Rectal smooth muscle tissue (tissue), 1 donor: ENCODE results near the gene NANOS2.

Experiments used
- H3K27ac ChIP-seq: one replicate; pipeline ENCODE4 v1.7.0; 2013; ENCODE audit warnings: low read depth, low read length, inconsistent platforms
- H3K27me3 ChIP-seq: one replicate; pipeline ENCODE4 v1.7.0; 2013; ENCODE audit warnings: low read length; ENCODE audit not compliant: control insufficient read depth, insufficient read depth
- H3K36me3 ChIP-seq: one replicate; pipeline ENCODE4 v1.7.0; 2013; ENCODE audit warnings: low read length; ENCODE audit not compliant: control insufficient read depth, insufficient read depth
- H3K4me1 ChIP-seq: one replicate; pipeline ENCODE4 v1.7.0; 2013; ENCODE audit warnings: low read length; ENCODE audit not compliant: control insufficient read depth, insufficient read depth
- H3K4me3 ChIP-seq: one replicate; pipeline ENCODE4 v1.7.0; 2013; ENCODE audit warnings: low read length
- H3K9ac ChIP-seq: one replicate; pipeline ENCODE4 v1.7.0; 2013; ENCODE audit warnings: low read length

The NANOS2 gene

GRCh38 chr19:45920458-45920857, 5.9 kb upstream of the NANOS2 start:
- Histone ChIP-seq H3K27me3 (peaks cover 4% of the 10 kb centered on the region), H3K4me1 (no peaks in the 10 kb centered on the region), H3K27ac (no peak overlapping the region), H3K36me3 (no peaks in the 10 kb centered on the region), H3K9ac (no peak overlapping the region), H3K4me3 (no peak overlapping the region)

GRCh38 chr19:45919678-45920077, 5.1 kb upstream of the NANOS2 start:
- no peak overlapping the region for H3K9ac ChIP-seq
- H3K4me3 ChIP-seq: no peak overlapping the region
- H3K4me1 ChIP-seq: no peaks in the 10 kb centered on the region
- peaks cover 4% of the 10 kb centered on the region for H3K27me3 ChIP-seq
- no peak overlapping the region for H3K27ac ChIP-seq
- no peaks in the 10 kb centered on the region for H3K36me3 ChIP-seq

GRCh38 chr19:45918721-45919120, 4.1 kb upstream of the NANOS2 start:
- Histone ChIP-seq H3K27me3 (peaks cover 4% of the 10 kb centered on the region), H3K4me1 (no peaks in the 10 kb centered on the region), H3K36me3 (no peaks in the 10 kb centered on the region), H3K9ac (no peak overlapping the region), H3K27ac (no peak overlapping the region), H3K4me3 (no peak overlapping the region)

GRCh38 chr19:45917421-45918091, 3.0 kb upstream of the NANOS2 start:
- Histone ChIP-seq H3K9ac (no peak overlapping the region), H3K27ac (no peak overlapping the region), H3K4me1 (no peaks in the 10 kb centered on the region), H3K4me3 (no peak overlapping the region), H3K36me3 (no peaks in the 10 kb centered on the region), H3K27me3 (peaks cover 4% of the 10 kb centered on the region)

- Histone ChIP-seq H3K9ac (no peak overlapping the region), H3K4me1 (no peaks in the 10 kb centered on the region), H3K27me3 (no peaks in the 10 kb centered on the region), H3K27ac (no peak overlapping the region), H3K36me3 (no peaks in the 10 kb centered on the region), H3K4me3 (no peak overlapping the region)
Observed at GRCh38 chr19:45911291-45911690, 3.3 kb downstream of the NANOS2 start.

- Histone ChIP-seq H3K27me3 (no peaks in the 10 kb centered on the region), H3K4me3 (no peak overlapping the region), H3K27ac (no peak overlapping the region), H3K36me3 (no peaks in the 10 kb centered on the region), H3K4me1 (no peaks in the 10 kb centered on the region), H3K9ac (no peak overlapping the region)
Observed at GRCh38 chr19:45908956-45909355, 5.6 kb downstream of the NANOS2 start.

- Histone ChIP-seq H3K4me1 (peaks cover 4% of the 10 kb centered on the region), H3K9ac (no peak overlapping the region), H3K4me3 (no peak overlapping the region), H3K36me3 (no peaks in the 10 kb centered on the region), H3K27me3 (no peaks in the 10 kb centered on the region), H3K27ac (no peak overlapping the region)
Observed at GRCh38 chr19:45906221-45906620, 8.4 kb downstream of the NANOS2 start.

- H3K4me3 ChIP-seq: no peak overlapping the region
- no peaks in the 10 kb centered on the region for H3K36me3 ChIP-seq
- no peaks in the 10 kb centered on the region for H3K27me3 ChIP-seq
- no peak overlapping the region for H3K27ac ChIP-seq
- H3K4me1 ChIP-seq: peaks cover 9% of the 10 kb centered on the region
- no peak overlapping the region for H3K9ac ChIP-seq
Observed at GRCh38 chr19:45905011-45905410, 9.6 kb downstream of the NANOS2 start.

- Histone ChIP-seq H3K9ac (peak overlapping the region; percentile 45), H3K36me3 (peaks cover 6% of the 10 kb centered on the region), H3K4me3 (peak overlapping the region; percentile 93), H3K4me1 (peaks cover 9% of the 10 kb centered on the region), H3K27ac (peak overlapping the region; percentile 77), H3K27me3 (no peaks in the 10 kb centered on the region)
Observed at GRCh38 chr19:45902651-45903625, 11.6 kb downstream of the NANOS2 start.

- H3K4me1 ChIP-seq: peaks cover 9% of the 10 kb centered on the region
- H3K27ac ChIP-seq: peak within 1 kb of the TSS; percentile 77
- peak within 1 kb of the TSS; percentile 90 for H3K9ac ChIP-seq
- H3K4me3 ChIP-seq: peak within 1 kb of the TSS; percentile 93
- peaks cover 9% of the 10 kb centered on the region for H3K36me3 ChIP-seq
- H3K27me3 ChIP-seq: no peaks in the 10 kb centered on the region
Observed at GRCh38 chr19:45901912-45902650, 12.5 kb downstream of the NANOS2 start, which contains the start of gene MYPOP. MYPOP (minus strand) TSS chr19:45902613; CDS start chr19:45901773, 840 bp downstream.

- no peak overlapping the region for H3K27ac ChIP-seq
- H3K27me3 ChIP-seq: no peaks in the 10 kb centered on the region
- peaks cover 9% of the 10 kb centered on the region for H3K36me3 ChIP-seq
- H3K4me3 ChIP-seq: peak overlapping the region; percentile 92
- H3K9ac ChIP-seq: no peak overlapping the region
- H3K4me1 ChIP-seq: peaks cover 9% of the 10 kb centered on the region
Observed at GRCh38 chr19:45901432-45901911, 13.1 kb downstream of the NANOS2 start.
